CD4-positive, CD25-positive, alpha-beta regulatory T cell (primary cell): ENCODE data around the gene RRAS. TPM values are rescaled to one million over a fixed set of nuclear protein-coding genes. Genes with fewer than 3 reads are reported as not detected.

ENCODE experiments used
- ATAC-seq, 2 donors: fragments of 150-1000 bp; cut with Tn5 transposase; one replicate each; pipeline ENCODE4 v1.10.0; 2021; ENCODE audit warnings: low read depth in 2 of 2, moderate number of reproducible peaks in 2 of 2, moderate library complexity in 1 of 2
- DNase-seq, 3 donors: peaks; one replicate each; pipeline versions ENCODE4 v3.0.0 to v3.0.0-alpha.2; 2012 to 2022; ENCODE audit warnings: mixed read lengths in 1 of 3
- H3K27ac ChIP-seq: one replicate; pipeline ENCODE4 v1.7.0; 2013; ENCODE audit warnings: mild to moderate bottlenecking, low read length; ENCODE audit not compliant: insufficient read depth, poor library complexity, severe bottlenecking
- H3K27me3 ChIP-seq: one replicate; pipeline ENCODE4 v1.7.0; 2013; ENCODE audit warnings: low read length; ENCODE audit not compliant: control insufficient read depth, insufficient read depth
- H3K36me3 ChIP-seq: one replicate; pipeline ENCODE4 v1.7.0; 2013; ENCODE audit warnings: mild to moderate bottlenecking, low read length, moderate library complexity; ENCODE audit not compliant: control insufficient read depth, insufficient read depth
- H3K4me1 ChIP-seq: 2 replicates; pipeline ENCODE4 v1.7.0; 2013; ENCODE audit warnings: mild to moderate bottlenecking, low read length; ENCODE audit not compliant: insufficient read depth, control insufficient read depth, poor library complexity, severe bottlenecking
- H3K4me3 ChIP-seq: one replicate; pipeline ENCODE4 v1.7.0; 2013; ENCODE audit warnings: low read depth, mild to moderate bottlenecking, low read length, moderate library complexity
- H3K9me3 ChIP-seq, 2 experiments: 1 replicate in 1 of 2; 2 replicates in 1 of 2; pipeline ENCODE4 v1.7.0; 2013; ENCODE audit warnings: low read length in 2 of 2, mild to moderate bottlenecking in 1 of 2, moderate library complexity in 1 of 2; ENCODE audit not compliant: control insufficient read depth in 2 of 2
- H3K27ac Mint-ChIP-seq, 3 donors: one replicate each; pipeline ENCODE4 v1.8.0; 2020 to 2022; ENCODE audit warnings: mild to moderate bottlenecking in 3 of 3, mixed read lengths in 3 of 3, moderate library complexity in 2 of 3
- H3K27me3 Mint-ChIP-seq: one replicate; pipeline ENCODE4 v1.8.0; 2022; ENCODE audit warnings: mild to moderate bottlenecking, mixed read lengths
- H3K36me3 Mint-ChIP-seq: one replicate; pipeline ENCODE4 v1.8.0; 2020; ENCODE audit warnings: mixed read lengths
- H3K4me1 Mint-ChIP-seq, 4 donors: one replicate each; pipeline ENCODE4 v1.8.0; 2020 to 2022; ENCODE audit warnings: mixed read lengths in 4 of 4, mild to moderate bottlenecking in 1 of 4
- H3K4me3 Mint-ChIP-seq, 4 donors: one replicate each; pipeline ENCODE4 v1.8.0; 2020 to 2022; ENCODE audit warnings: mild to moderate bottlenecking in 4 of 4, mixed read lengths in 4 of 4, moderate library complexity in 3 of 4
- H3K9me3 Mint-ChIP-seq, 7 donors: one replicate each; pipeline ENCODE4 v1.8.0; 2020 to 2022; ENCODE audit warnings: mixed read lengths in 7 of 7, mild to moderate bottlenecking in 3 of 7, moderate library complexity in 2 of 7
- polyA plus RNA-seq, 4 donors: library from polyadenylated mRNA; unstranded; fragments of 300-500 nt; fragmentation: Illumina TruSeq; gene quantifications; one replicate each; pipeline ENCODE4 v1.2.3, GENCODE V29; 2021
- total RNA-seq: library from RNA; stranded (reverse); gene quantifications from one replicate; pipeline ENCODE4 v1.2.3, GENCODE V29; 2022

Gene RRAS
- total and polyA plus RNA-seq, 5 donors from 2014 or later: 4.6 to 22.1 (median 19.1) TPM

GRCh38 chr19:49587227-49587626 is 52.7 kb downstream of the RRAS start:
- Mint-ChIP-seq H3K27me3 (peaks cover 7% of the 10 kb centered on the region), H3K9me3 (no peaks in the 10 kb centered on the region), H3K27ac (no peak overlapping the region), H3K4me3 (no peak overlapping the region), H3K4me1 (peaks cover 0 to 20% (median 7%) of the 10 kb centered on the region in 4 donors), H3K36me3 (no peaks in the 10 kb centered on the region)
- H3K9me3 ChIP-seq: no peaks in the 10 kb centered on the region
- H3K27me3 ChIP-seq: no peaks in the 10 kb centered on the region
- H3K27ac ChIP-seq: no peak overlapping the region
- H3K36me3 ChIP-seq: no peaks in the 10 kb centered on the region
- H3K4me3 ChIP-seq: no peak overlapping the region
- H3K4me1 ChIP-seq: peaks cover 16% of the 10 kb centered on the region
- no peak for ATAC-seq
- no peak for DNase-seq

Other genes starting within 250 kb of the RRAS start
- gene PTH2, start 216.7 kb downstream of the RRAS start, total RNA-seq: not detected
- gene PTH2, start 216.7 kb downstream of the RRAS start, polyA plus RNA-seq: not detected
- gene GFY, start 214.8 kb downstream of the RRAS start, total RNA-seq: not detected
- gene GFY, start 214.8 kb downstream of the RRAS start, polyA plus RNA-seq: not detected
- not detected for gene SLC17A7, start 198.6 kb downstream of the RRAS start, total RNA-seq
- not detected for gene SLC17A7, start 198.6 kb downstream of the RRAS start, polyA plus RNA-seq
- gene PIH1D1, start 188.3 kb downstream of the RRAS start, total RNA-seq: 150 TPM
- gene PIH1D1, start 188.3 kb downstream of the RRAS start, polyA plus RNA-seq: 100 to 1,000 TPM; 109 to 144 (median 118) TPM
- gene ALDH16A1, start 186.9 kb downstream of the RRAS start, total RNA-seq: 41.0 TPM
- gene ALDH16A1, start 186.9 kb downstream of the RRAS start, polyA plus RNA-seq: 10 to 100 TPM; 32.7 to 47.1 (median 42.3) TPM
- gene FLT3LG, start 165.9 kb downstream of the RRAS start, total RNA-seq: 250 TPM
- gene FLT3LG, start 165.9 kb downstream of the RRAS start, polyA plus RNA-seq: 100 to 1,000 TPM; 103 to 154 (median 112) TPM
- 3,622 TPM for gene RPL13A, start 152.5 kb downstream of the RRAS start, total RNA-seq
- gene RPL13A, start 152.5 kb downstream of the RRAS start, polyA plus RNA-seq: 1,000 to 10,000 TPM; 1,768 to 2,996 (median 2,546) TPM
- gene RPS11, start 143.7 kb downstream of the RRAS start, total RNA-seq: 2,000 TPM
- gene RPS11, start 143.7 kb downstream of the RRAS start, polyA plus RNA-seq: 1,000 to 10,000 TPM; 1,810 to 2,513 (median 2,330) TPM
- 23.3 TPM for gene FCGRT, start 127.5 kb downstream of the RRAS start, total RNA-seq
- gene FCGRT, start 127.5 kb downstream of the RRAS start, polyA plus RNA-seq: 10 to 100 TPM; 43.0 to 63.0 (median 49.8) TPM
- gene RCN3, start 112.1 kb downstream of the RRAS start, total RNA-seq: 3.6 TPM
- gene RCN3, start 112.1 kb downstream of the RRAS start, polyA plus RNA-seq: 1 to 10 TPM; 1.5 to 5.5 (median 2.5) TPM
- gene NOSIP, start 59.6 kb downstream of the RRAS start, total RNA-seq: 124 TPM
- 100 to 1,000 TPM; 262 to 385 (median 285) TPM for gene NOSIP, start 59.6 kb downstream of the RRAS start, polyA plus RNA-seq
- gene PRRG2, start 58.8 kb downstream of the RRAS start, total RNA-seq: 0.84 TPM
- not detected for gene PRRG2, start 58.8 kb downstream of the RRAS start, polyA plus RNA-seq
- 50.2 TPM for gene PRR12, start 49.0 kb downstream of the RRAS start, total RNA-seq
- under 1 TPM; 0.05 to 0.18 (median 0.16) TPM for gene PRR12, start 49.0 kb downstream of the RRAS start, polyA plus RNA-seq
- gene SCAF1, start 2.1 kb upstream of the RRAS start, total RNA-seq: 47.4 TPM
- gene SCAF1, start 2.1 kb upstream of the RRAS start, polyA plus RNA-seq: under 1 TPM in 3 of 4 donors, not detected in 1; 0.53 to 0.88 (median 0.75) TPM
- gene IRF3, start 25.7 kb upstream of the RRAS start, total RNA-seq: 235 TPM
- 100 to 1,000 TPM in 1 of 4 donors, 10 to 100 TPM in 3; 76.4 to 104 (median 95.9) TPM for gene IRF3, start 25.7 kb upstream of the RRAS start, polyA plus RNA-seq
- gene BCL2L12, start 25.8 kb upstream of the RRAS start, total RNA-seq: 13.6 TPM
- 10 to 100 TPM; 13.6 to 15.3 (median 15.1) TPM for gene BCL2L12, start 25.8 kb upstream of the RRAS start, polyA plus RNA-seq
- 59.2 TPM for gene PRMT1, start 37.1 kb upstream of the RRAS start, total RNA-seq
- 100 to 1,000 TPM; 101 to 118 (median 105) TPM for gene PRMT1, start 37.1 kb upstream of the RRAS start, polyA plus RNA-seq
- 1.7 TPM for gene ADM5, start 49.5 kb upstream of the RRAS start, total RNA-seq
- under 1 TPM in 2 of 4 donors, not detected in 2; 0.10 to 0.34 TPM for gene ADM5, start 49.5 kb upstream of the RRAS start, polyA plus RNA-seq
- gene CPT1C, start 51.0 kb upstream of the RRAS start, total RNA-seq: 0.47 TPM
- under 1 TPM in 3 of 4 donors, not detected in 1; 0.41 to 0.84 (median 0.73) TPM for gene CPT1C, start 51.0 kb upstream of the RRAS start, polyA plus RNA-seq
- gene TSKS, start 123.2 kb upstream of the RRAS start, total RNA-seq: not detected
- gene TSKS, start 123.2 kb upstream of the RRAS start, polyA plus RNA-seq: under 1 TPM; 0.41 to 0.77 (median 0.45) TPM
- gene AP2A1, start 126.9 kb upstream of the RRAS start, total RNA-seq: 49.5 TPM
- 1 to 10 TPM; 5.2 to 7.4 (median 5.6) TPM for gene AP2A1, start 126.9 kb upstream of the RRAS start, polyA plus RNA-seq
- 15.8 TPM for gene FUZ, start 173.1 kb upstream of the RRAS start, total RNA-seq
- 1 to 10 TPM; 4.0 to 8.4 (median 4.9) TPM for gene FUZ, start 173.1 kb upstream of the RRAS start, polyA plus RNA-seq
- gene MED25, start 178.1 kb upstream of the RRAS start, total RNA-seq: 67.9 TPM
- 10 to 100 TPM; 12.7 to 23.6 (median 19.9) TPM for gene MED25, start 178.1 kb upstream of the RRAS start, polyA plus RNA-seq
- 116 TPM for gene PTOV1, start 211.0 kb upstream of the RRAS start, total RNA-seq
- gene PTOV1, start 211.0 kb upstream of the RRAS start, polyA plus RNA-seq: 10 to 100 TPM; 26.8 to 45.6 (median 34.2) TPM
- 149 TPM for gene PNKP, start 227.4 kb upstream of the RRAS start, total RNA-seq
- gene PNKP, start 227.4 kb upstream of the RRAS start, polyA plus RNA-seq: 10 to 100 TPM; 26.2 to 33.5 (median 28.2) TPM
- gene AKT1S1, start 237.2 kb upstream of the RRAS start, total RNA-seq: 12.9 TPM
- gene AKT1S1, start 237.2 kb upstream of the RRAS start, polyA plus RNA-seq: 1 to 10 TPM; 3.0 to 4.2 (median 3.8) TPM
- 48.1 TPM for gene TBC1D17, start 237.6 kb upstream of the RRAS start, total RNA-seq
- 1 to 10 TPM; 8.8 to 9.7 (median 9.1) TPM for gene TBC1D17, start 237.6 kb upstream of the RRAS start, polyA plus RNA-seq